GM12873 (cell line): ENCODE measurements around the gene TPX2.

Experiments used
- TF ChIP-seq, protein P1 (sequence below): IDR thresholded peaks from 2 replicates; pipeline ENCODE4 v1.5.1; 2012; ENCODE audit warnings: low read depth, mild to moderate bottlenecking, moderate library complexity, low read length, control low read depth; ENCODE audit not compliant: insufficient read depth; ENCODE audit errors: missing control alignments

TPX2 gene

DNA sequence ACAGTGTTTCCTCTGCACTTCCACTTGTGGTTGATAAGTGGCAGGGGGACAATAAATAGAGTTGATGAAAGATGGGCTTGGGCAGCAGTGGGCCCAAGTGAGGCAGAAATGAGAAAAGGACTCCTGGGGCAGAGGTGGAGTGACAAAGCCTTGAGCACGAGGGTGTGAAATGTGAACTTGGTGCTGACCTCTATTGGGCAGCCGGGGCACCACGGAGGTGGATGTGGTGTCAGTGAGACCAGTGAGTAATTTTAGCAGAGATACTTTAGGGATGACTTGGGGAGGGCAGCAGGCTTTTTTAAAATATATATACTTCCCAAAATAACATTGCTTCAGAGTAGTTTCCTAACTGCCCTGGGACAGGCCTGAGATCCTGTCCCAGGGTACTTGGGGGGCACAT is 49.5 kb downstream of the TPX2 start:
- TF ChIP-seq, protein P1, sequence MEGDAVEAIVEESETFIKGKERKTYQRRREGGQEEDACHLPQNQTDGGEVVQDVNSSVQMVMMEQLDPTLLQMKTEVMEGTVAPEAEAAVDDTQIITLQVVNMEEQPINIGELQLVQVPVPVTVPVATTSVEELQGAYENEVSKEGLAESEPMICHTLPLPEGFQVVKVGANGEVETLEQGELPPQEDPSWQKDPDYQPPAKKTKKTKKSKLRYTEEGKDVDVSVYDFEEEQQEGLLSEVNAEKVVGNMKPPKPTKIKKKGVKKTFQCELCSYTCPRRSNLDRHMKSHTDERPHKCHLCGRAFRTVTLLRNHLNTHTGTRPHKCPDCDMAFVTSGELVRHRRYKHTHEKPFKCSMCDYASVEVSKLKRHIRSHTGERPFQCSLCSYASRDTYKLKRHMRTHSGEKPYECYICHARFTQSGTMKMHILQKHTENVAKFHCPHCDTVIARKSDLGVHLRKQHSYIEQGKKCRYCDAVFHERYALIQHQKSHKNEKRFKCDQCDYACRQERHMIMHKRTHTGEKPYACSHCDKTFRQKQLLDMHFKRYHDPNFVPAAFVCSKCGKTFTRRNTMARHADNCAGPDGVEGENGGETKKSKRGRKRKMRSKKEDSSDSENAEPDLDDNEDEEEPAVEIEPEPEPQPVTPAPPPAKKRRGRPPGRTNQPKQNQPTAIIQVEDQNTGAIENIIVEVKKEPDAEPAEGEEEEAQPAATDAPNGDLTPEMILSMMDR = no peak

DNA sequence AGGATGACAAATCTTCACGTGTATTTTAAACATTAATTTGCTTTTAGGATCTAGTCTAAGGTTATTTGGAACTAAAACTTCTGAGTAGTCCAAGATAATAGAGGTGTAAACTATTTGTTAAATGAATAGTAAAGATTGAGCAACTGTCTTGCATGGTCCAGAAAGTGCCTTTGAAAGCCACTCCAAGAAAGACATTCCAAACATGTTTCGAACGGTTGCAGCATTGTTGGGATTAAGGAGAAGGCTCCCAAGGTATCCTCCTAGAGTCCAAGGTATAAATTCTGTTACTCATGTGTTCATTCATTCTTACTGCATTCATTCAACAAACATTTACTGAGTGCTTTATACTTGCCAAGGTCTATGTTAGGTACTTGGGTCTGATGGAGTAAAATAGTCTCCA is 51.3 kb downstream of the TPX2 start:
- TF ChIP-seq, protein P1 = no peak

DNA sequence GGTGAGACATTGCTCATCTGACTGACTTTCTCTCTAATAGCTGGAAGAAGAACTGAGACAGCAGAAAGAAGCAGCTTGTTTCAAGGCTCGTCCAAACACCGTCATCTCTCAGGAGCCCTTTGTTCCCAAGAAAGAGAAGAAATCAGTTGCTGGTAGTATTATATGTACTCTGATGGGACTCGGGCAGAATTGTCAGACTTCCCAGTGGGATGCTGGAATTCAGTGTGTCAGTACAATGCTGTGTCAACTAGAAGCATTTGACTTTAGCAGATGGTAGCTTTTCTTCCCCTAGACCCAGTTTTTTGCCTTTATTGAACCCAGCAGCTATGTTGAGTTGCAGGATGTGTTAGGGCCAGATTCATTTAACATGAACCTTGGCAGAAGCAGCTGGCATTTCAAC is 58.3 kb downstream of the TPX2 start:
- TF ChIP-seq, protein P1 = no peak

GRCh38 chr20:31801508-31801907 is 62.4 kb downstream of the TPX2 start:
- TF ChIP-seq, protein P1 = no peak

DNA sequence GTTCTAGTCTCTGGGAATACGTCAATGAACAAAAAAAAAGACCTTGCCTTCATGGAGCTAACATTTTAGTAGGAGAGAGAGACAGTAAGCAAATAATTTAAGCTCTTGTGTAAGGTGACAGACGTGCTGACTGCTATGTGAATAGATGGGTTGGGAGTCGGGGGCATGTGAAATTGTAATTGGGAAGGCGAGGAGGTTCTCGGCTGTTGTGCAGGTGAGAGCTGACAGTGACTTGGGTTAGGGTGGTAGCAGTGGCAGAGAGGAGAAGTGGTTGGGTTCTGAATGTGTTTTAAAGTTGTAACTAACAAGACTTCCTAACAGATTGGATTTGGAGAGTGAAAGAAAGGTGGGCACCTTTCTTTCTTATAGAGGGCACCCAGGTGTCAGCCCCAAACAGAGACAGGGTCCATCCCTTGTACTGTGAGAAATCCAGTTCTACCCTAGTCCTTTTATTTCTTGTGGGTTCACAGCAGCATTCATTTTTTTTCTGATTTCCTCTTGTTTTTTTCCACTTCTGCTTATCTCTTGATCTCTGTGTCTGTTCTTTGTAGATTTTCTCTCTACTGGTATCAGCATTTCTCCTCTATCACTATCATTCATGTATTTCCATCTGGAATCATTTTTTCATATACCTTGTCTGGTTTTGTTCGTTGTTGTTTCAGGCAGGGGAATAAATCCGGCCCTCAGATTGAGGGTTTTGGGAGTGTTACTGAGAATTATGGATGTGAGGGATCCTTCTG is 64.6 kb downstream of the TPX2 start:
- TF ChIP-seq, protein P1 = no peak

DNA sequence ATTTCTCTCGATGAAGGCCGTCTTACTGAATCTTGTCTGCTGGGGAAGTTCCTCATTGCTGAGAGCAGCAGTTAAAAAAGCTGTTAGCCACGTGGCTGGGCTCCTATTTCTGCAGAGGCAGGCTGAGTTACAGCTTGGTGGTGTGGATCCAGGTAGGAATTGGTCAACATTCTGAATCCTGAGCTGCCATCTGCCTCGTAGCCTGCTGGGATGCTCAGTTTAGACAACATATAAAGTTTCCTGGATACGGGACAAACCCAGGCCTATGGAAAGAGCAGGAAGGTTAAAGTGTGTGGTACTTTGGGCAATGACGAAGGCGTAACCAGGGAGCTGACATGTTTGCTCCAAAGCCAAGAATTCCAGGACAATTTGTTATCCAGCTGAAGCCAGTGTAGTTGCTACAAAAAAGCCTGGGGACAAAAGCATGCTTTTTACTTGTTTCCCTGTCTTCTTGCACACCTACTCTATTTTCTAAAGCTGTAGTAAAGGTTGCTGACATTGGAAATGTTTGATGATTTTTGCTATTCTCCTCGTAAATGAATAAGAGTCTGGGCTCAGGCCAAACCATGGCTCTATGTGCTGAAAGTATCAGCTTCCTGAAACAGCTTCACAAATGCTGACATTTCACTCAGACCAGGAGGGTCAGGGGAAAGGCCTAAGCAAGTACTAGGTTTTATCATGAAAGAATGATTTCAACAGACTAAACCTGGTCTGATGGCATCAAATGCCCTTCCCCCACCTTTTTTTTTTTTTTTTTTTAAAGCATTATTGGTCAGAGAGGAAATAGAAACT is 67.7 kb downstream of the TPX2 start:
- TF ChIP-seq, protein P1 = no peak

DNA sequence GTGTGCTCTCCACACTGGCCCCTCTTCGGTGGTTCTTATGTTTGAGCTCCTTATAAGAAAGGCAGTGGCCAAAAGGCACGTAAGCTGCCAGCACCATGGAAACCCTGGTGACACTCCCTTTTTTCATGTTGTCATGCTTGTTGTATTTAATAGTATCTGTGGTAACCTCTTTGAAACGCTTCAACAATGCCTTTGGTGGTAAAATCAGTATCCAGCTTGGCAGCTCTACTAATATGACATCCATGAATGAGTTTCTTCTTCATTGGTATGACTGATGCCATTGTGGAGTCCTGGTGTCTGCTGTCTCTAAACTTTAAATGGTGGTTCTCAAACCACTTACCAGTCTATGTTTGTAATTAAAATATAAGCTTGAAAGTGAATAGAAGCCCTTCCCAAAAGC is 69.4 kb downstream of the TPX2 start:
- TF ChIP-seq, protein P1 = no peak
